A549 (cell line): Measurements from ENCODE around the gene E2F6. TPM values are rescaled to one million over a fixed set of nuclear protein-coding genes. Genes with fewer than 3 reads are reported as not detected.

ENCODE experiments used
- BHLHE40 ChIP-seq: IDR thresholded peaks from 2 replicates; pipeline ENCODE4 v1.6.1; 2012; ENCODE audit warnings: low read depth, low read length, inconsistent platforms
- CEBPB ChIP-seq, 2 experiments: fragments of >200 bp in 1 of 2; sonication (Bioruptor Twin) in 1 of 2; formaldehyde crosslinking in 1 of 2; IDR thresholded peaks; 2 replicates each; pipeline ENCODE4 v1.6.1; 2012 to 2016
- CHD4 ChIP-seq: fragments of 200-600 bp; sonication (generic); IDR thresholded peaks from 2 replicates; pipeline ENCODE4 v1.6.1; 2016; ENCODE audit warnings: antibody characterized with exemption, mild to moderate bottlenecking, borderline replicate concordance
- CTCF ChIP-seq: fragments of >200 bp; sonication (Bioruptor Twin); formaldehyde crosslinking; IDR thresholded peaks from 3 replicates; pipeline ENCODE4 v1.5.1; 2016
- EP300 ChIP-seq, 2 experiments: fragments of >200 bp; sonication (Bioruptor Twin); formaldehyde crosslinking; IDR thresholded peaks; 2 replicates in 1 of 2; 3 replicates in 1 of 2; pipeline ENCODE4 v1.6.1; 2016 to 2017
- ESRRA ChIP-seq: fragments of 150-350 bp; IDR thresholded peaks from 2 replicates; pipeline ENCODE4 v1.6.1; 2014; ENCODE audit warnings: mild to moderate bottlenecking, low read length, borderline replicate concordance
- FOSB ChIP-seq: fragments of 250-450 bp; sonication (Bioruptor Pico); IDR thresholded peaks from 2 replicates; pipeline ENCODE4 v1.5.0; 2020; ENCODE audit warnings: mild to moderate bottlenecking, moderate library complexity
- HDAC2 ChIP-seq: fragments of 200-600 bp; sonication (generic); IDR thresholded peaks from 2 replicates; pipeline ENCODE4 v1.6.1; 2016
- HMGXB4 ChIP-seq: fragments of 250-450 bp; sonication (Bioruptor Pico); IDR thresholded peaks from 2 replicates; pipeline ENCODE4 v1.5.0; 2021; ENCODE audit warnings: mild to moderate bottlenecking, moderate library complexity, borderline replicate concordance
- HOXA7 ChIP-seq: fragments of 250-450 bp; sonication (Bioruptor Pico); IDR thresholded peaks from 2 replicates; pipeline ENCODE4 v1.5.0; 2020; ENCODE audit warnings: mild to moderate bottlenecking, moderate library complexity
- HOXB13 ChIP-seq: fragments of 250-450 bp; sonication (Bioruptor Pico); IDR thresholded peaks from 2 replicates; pipeline ENCODE4 v1.5.0; 2020; ENCODE audit warnings: low read depth, mild to moderate bottlenecking, moderate library complexity
- JUN ChIP-seq, 2 experiments: fragments of >200 bp; sonication (Bioruptor Twin); formaldehyde crosslinking; IDR thresholded peaks; 2 replicates in 1 of 2; 3 replicates in 1 of 2; pipeline ENCODE4 v1.6.1; 2016 to 2017
- KDM1A ChIP-seq: fragments of 200-600 bp; sonication (generic); IDR thresholded peaks from 2 replicates; pipeline ENCODE4 v1.6.1; 2016; ENCODE audit warnings: low read depth, mild to moderate bottlenecking
- KDM5A ChIP-seq: fragments of 200-600 bp; sonication (generic); IDR thresholded peaks from 2 replicates; pipeline ENCODE4 v1.6.1; 2016; ENCODE audit warnings: antibody characterized with exemption, mild to moderate bottlenecking
- MYC ChIP-seq: IDR thresholded peaks from 2 replicates; pipeline ENCODE4 v1.6.1; 2012; ENCODE audit warnings: mild to moderate bottlenecking, inconsistent platforms, low read length, improper control_type of control experiment, borderline replicate concordance
- NR3C1 ChIP-seq: fragments of >200 bp; sonication (Bioruptor Twin); formaldehyde crosslinking; IDR thresholded peaks from 3 replicates; pipeline ENCODE4 v1.6.1; 2017
- PHF8 ChIP-seq: fragments of 200-600 bp; sonication (generic); IDR thresholded peaks from 2 replicates; pipeline ENCODE4 v1.6.1; 2016; ENCODE audit warnings: low read depth, mild to moderate bottlenecking, antibody characterized with exemption, moderate library complexity, borderline replicate concordance
- POLR2A ChIP-seq: IDR thresholded peaks from 2 replicates; pipeline ENCODE4 v1.6.1; 2012; ENCODE audit warnings: mild to moderate bottlenecking, low read length
- POLR2AphosphoS2 ChIP-seq: conservative IDR thresholded peaks from 2 replicates; pipeline ENCODE4 v1.6.1; 2012; ENCODE audit warnings: low read length, improper control_type of control experiment, inconsistent platforms
- RAD21 ChIP-seq, 2 experiments: fragments of >200 bp in 1 of 2; sonication (Bioruptor Twin) in 1 of 2; formaldehyde crosslinking in 1 of 2; IDR thresholded peaks in 1 of 2; conservative IDR thresholded peaks in 1 of 2; 2 replicates in 1 of 2; 3 replicates in 1 of 2; pipeline ENCODE4 v1.6.1; 2012 to 2018; ENCODE audit warnings: inconsistent platforms in 1 of 2
- RARB ChIP-seq: fragments of 250-450 bp; sonication (Bioruptor Pico); IDR thresholded peaks from 2 replicates; pipeline ENCODE4 v1.8.0; 2021; ENCODE audit warnings: mild to moderate bottlenecking, moderate library complexity
- RFX5 ChIP-seq: fragments of 450-650 bp; IDR thresholded peaks from 2 replicates; pipeline ENCODE4 v1.7.1; 2014; ENCODE audit warnings: antibody characterized with exemption, mild to moderate bottlenecking, moderate library complexity
- SMC3 ChIP-seq: fragments of >200 bp; sonication (Bioruptor Twin); formaldehyde crosslinking; IDR thresholded peaks from 3 replicates; pipeline ENCODE4 v1.6.1; 2018; ENCODE audit warnings: inconsistent platforms
- SREBF2 ChIP-seq: fragments of 450-650 bp; IDR thresholded peaks from 2 replicates; pipeline ENCODE4 v1.6.1; 2014; ENCODE audit warnings: mild to moderate bottlenecking, moderate library complexity
- TFCP2L1 ChIP-seq: fragments of 250-450 bp; sonication (Bioruptor Pico); IDR thresholded peaks from 2 replicates; pipeline ENCODE4 v1.5.0; 2021; ENCODE audit warnings: mild to moderate bottlenecking
- USF2 ChIP-seq: fragments of 450-650 bp; IDR thresholded peaks from 2 replicates; pipeline ENCODE4 v1.6.1; 2014; ENCODE audit warnings: antibody characterized with exemption
- ZSCAN20 ChIP-seq: fragments of 250-450 bp; sonication (Bioruptor Pico); IDR thresholded peaks from 2 replicates; pipeline ENCODE4 v1.8.0; 2022; ENCODE audit warnings: mild to moderate bottlenecking, moderate library complexity
- polyA plus RNA-seq, 4 experiments: library from polyadenylated mRNA; depleted of rRNA in 3 of 4; stranded (reverse); fragments of >200 nt; fragmentation: RNase III in 1 of 4; extraction: RNeasy Plus Mini Kit Qiagen cat#74134 plus additional on column Dnase treatment in 1 of 4; gene quantifications; 2 replicates in 3 of 4; 3 replicates in 1 of 4; pipeline ENCODE4 v1.2.3, GENCODE V29; 2011 to 2017
- TF ChIP-seq, protein P1 (sequence below): fragments of 200-600 bp; sonication (generic); IDR thresholded peaks from 2 replicates; pipeline ENCODE4 v1.6.1; 2016; ENCODE audit warnings: antibody characterized with exemption, mild to moderate bottlenecking, moderate library complexity
- TF ChIP-seq, protein P2 (sequence below): fragments of >200 bp; sonication (Bioruptor Twin); formaldehyde crosslinking; IDR thresholded peaks from 3 replicates; pipeline ENCODE4 v1.6.1; 2016

The E2F6 gene
- polyA plus RNA-seq, 2 of the 4 experiments (the other 2 are of a cell fraction), result 34.3 to 41.7 TPM

DNA sequence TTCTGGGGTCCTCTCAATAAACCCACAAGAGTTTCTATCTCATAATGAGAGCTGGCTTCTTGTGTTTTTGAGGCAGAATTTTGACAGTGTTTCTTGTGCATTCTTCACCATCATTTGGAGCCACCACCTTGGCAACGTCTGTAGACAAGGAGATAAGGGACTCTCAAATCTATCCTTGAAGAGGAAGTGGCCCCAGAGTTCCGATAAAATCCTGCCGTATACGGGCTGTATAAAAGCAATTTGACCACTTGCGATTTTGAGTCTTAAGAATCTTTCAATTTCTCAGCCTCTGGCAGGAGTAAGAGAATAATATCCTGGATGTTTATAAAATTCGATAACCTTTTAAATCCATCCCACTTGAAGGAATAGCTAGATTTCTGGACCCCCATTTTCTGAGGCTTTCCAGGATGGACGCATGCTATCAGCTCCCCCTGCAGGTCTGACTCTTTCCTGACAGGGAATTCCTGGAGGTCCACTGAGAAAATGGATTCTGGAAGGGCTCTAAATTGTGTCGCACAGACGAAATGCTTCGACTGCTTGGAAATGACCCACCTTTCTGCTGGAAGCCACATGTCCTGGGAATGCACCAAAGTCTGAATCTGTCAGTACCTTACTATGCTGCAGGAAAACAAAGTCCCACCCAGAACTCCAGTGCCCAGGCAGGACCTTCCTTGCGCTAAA, 54.1 kb downstream of the E2F6 start (continued):
- peak; percentile 96 for TF ChIP-seq CTCF
- no peak for TF ChIP-seq ESRRA
- no peak for TF ChIP-seq TFCP2L1 (CRISPR knock-in tag)
- no peak for TF ChIP-seq KDM1A
- TF ChIP-seq BHLHE40, result no peak
- peak; percentile 96 for TF ChIP-seq SMC3
- TF ChIP-seq, protein P1, sequence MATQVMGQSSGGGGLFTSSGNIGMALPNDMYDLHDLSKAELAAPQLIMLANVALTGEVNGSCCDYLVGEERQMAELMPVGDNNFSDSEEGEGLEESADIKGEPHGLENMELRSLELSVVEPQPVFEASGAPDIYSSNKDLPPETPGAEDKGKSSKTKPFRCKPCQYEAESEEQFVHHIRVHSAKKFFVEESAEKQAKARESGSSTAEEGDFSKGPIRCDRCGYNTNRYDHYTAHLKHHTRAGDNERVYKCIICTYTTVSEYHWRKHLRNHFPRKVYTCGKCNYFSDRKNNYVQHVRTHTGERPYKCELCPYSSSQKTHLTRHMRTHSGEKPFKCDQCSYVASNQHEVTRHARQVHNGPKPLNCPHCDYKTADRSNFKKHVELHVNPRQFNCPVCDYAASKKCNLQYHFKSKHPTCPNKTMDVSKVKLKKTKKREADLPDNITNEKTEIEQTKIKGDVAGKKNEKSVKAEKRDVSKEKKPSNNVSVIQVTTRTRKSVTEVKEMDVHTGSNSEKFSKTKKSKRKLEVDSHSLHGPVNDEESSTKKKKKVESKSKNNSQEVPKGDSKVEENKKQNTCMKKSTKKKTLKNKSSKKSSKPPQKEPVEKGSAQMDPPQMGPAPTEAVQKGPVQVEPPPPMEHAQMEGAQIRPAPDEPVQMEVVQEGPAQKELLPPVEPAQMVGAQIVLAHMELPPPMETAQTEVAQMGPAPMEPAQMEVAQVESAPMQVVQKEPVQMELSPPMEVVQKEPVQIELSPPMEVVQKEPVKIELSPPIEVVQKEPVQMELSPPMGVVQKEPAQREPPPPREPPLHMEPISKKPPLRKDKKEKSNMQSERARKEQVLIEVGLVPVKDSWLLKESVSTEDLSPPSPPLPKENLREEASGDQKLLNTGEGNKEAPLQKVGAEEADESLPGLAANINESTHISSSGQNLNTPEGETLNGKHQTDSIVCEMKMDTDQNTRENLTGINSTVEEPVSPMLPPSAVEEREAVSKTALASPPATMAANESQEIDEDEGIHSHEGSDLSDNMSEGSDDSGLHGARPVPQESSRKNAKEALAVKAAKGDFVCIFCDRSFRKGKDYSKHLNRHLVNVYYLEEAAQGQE, result no peak
- TF ChIP-seq POLR2A, result no peak
- TF ChIP-seq HMGXB4 (CRISPR knock-in tag), result no peak
- TF ChIP-seq JUN (IDR thresholded peaks at IDR 0.05), result no peak
- TF ChIP-seq FOSB (CRISPR knock-in tag), result no peak
- no peak for TF ChIP-seq POLR2AphosphoS2
- no peak for TF ChIP-seq MYC
- no peak for TF ChIP-seq CEBPB (IDR thresholded peaks at IDR 0.05)
- no peak for TF ChIP-seq RARB (CRISPR knock-in tag)
- TF ChIP-seq RAD21 (conservative IDR thresholded peaks at IDR 0.05 in 1 of 2, IDR thresholded peaks at IDR 0.05 in 1 of 2), result peak; percentile 96 to 97
- TF ChIP-seq SREBF2, result no peak
- TF ChIP-seq HDAC2, result no peak
- TF ChIP-seq CHD4, result no peak
- no peak for TF ChIP-seq HOXA7 (CRISPR knock-in tag)
- no peak for TF ChIP-seq EP300 (IDR thresholded peaks at IDR 0.05)
- TF ChIP-seq, protein P2, sequence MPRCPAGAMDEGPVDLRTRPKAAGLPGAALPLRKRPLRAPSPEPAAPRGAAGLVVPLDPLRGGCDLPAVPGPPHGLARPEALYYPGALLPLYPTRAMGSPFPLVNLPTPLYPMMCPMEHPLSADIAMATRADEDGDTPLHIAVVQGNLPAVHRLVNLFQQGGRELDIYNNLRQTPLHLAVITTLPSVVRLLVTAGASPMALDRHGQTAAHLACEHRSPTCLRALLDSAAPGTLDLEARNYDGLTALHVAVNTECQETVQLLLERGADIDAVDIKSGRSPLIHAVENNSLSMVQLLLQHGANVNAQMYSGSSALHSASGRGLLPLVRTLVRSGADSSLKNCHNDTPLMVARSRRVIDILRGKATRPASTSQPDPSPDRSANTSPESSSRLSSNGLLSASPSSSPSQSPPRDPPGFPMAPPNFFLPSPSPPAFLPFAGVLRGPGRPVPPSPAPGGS, result no peak
- no peak for TF ChIP-seq USF2
- TF ChIP-seq PHF8, result no peak
- no peak for TF ChIP-seq HOXB13 (CRISPR knock-in tag)
- no peak for TF ChIP-seq NR3C1
- TF ChIP-seq KDM5A, result no peak
- no peak for TF ChIP-seq ZSCAN20
- TF ChIP-seq RFX5, result 0 out of 2 replicates have a peak, but pooled peaks have one; percentile 37
